Stimulated activated CD4-positive, alpha-beta T cell treated with anti-CD3 and anti-CD28 coated beads, Interleukin-12 subunit alpha, Interleukin-12 subunit beta, amount 100 ng/mL, for 4 hours (primary cell): ENCODE measurements around the gene MPDZ.

Experiments used
- DNase-seq: peaks from one replicate; pipeline ENCODE4 v3.0.0-alpha.2; 2020

MPDZ gene

DNA sequence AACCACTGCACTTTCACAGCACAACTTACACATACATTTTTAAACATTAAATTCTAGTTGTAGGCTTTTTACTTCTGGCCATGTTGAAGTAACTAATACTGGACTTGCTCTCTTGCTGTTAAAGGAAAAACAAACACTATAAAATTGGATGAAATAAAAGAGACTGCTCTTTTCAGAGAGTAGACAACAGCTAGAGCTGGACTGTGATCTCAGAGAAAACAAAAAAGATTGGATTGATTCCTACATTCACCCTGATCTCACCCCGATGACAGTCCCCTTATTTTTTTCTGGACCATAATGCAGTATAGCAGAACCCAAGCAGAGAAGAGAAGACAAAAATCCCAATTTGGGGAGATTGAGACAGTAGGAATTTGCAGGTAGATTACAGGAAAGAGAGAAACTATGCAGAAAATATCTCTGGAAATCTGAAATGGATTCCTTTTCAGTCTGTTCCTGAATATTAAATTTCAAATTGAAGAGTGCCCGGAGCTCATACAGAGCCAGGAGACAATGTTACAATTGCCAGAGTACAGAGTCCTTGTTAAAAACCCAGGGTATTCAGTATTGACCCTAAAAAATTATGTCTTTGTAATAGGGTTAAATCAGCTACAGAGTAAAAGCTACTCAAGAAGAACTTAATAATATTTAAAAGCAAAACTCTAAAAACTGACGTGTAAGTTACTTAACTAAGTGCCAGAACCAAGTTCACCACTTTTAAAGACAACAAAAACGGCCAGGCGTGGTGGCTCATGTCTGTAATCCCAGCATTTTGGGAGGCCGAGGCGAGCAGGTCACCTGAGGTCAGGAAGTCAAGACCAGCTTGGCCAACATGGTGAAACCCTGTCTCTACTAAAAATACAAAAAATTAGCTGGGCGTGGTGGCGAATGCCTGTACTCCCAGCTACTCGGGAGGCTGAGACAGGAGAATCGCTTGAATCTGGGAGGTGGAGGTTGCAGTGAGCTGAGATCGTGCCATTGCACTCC, 208.6 kb downstream of the MPDZ start:
- no peak for DNase-seq

DNA sequence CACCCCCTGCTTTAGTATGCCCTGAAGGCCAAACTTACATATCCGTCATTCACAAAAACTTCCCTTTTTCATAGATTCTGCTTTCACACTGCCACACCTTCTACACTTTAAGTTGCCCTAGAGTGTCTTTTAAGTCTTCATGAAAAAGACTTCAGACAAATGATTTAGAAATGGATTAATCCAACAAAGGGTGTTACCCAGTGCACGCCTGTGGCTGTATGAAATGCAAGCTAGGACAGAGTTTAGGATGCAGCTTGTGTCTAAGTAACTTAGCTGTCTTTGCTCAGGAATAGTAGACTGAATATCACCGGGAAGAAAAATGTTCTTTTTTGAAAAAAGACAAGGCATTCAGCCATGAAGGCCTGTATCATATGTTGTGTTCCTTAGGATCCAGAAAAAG, 210.0 kb downstream of the MPDZ start:
- no peak for DNase-seq

DNA sequence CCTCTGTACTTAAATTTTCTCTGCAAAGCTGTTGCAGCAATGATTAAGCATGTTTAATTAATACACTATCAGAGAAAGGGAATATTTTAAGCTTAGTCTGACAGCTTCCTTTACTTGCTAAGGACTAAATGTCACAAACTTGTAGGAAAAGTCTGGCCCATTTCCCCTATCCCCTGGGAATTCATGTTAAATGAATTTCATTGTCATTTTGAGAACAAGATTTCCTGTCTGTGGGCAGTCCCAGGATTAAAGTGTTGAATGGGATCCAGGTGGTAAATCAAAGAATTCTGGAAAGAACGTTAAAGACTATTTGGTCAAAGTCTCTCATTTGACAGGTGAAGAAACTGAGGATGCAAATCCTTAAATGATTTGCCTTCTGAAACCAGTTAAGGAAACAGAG, 214.8 kb downstream of the MPDZ start:
- DNase-seq: no peak

DNA sequence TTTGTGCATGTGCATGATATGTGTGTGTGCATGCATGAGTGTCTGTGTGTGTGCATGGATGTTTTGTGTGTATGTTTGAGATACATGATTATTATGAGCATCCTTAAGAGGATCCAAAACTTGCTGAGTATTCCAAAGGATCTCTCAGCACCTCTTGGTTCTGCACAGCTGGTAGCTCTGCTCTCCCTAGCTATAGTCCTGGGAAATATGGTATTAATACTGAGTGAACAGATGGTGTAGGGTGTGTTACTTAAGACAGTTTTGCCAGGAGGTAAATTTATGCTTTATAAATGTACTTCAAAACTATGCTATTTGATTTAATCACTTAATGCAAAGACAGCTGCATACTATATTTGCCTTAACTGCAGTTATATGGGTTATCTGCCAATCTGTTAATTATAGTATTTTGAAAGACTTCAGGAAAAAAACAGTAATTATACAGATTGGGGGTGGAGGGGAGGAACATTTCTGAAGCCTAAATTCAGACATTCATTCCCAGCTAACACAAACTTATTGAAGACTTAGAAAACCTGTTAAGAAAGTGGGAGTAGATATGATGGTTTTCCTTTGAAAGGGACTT, 215.5 kb downstream of the MPDZ start:
- no peak for DNase-seq

DNA sequence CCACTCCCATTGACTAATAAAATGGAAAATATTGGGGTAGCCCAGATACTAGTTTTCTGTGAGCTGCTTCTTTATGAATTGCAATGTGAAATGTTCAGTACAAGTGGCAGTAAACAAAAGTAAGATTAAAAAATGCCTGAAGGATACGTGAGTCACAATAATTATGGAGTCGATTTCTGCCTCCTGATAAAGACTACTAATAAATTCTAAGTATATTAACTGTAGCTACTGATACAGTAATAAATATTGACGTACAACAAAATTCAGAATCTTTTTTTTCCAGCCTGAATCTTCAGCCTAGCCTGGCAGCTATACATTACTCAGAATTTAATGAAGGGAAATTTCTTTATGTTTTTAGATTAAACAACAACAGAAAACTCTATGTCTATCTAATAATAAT, 218.1 kb downstream of the MPDZ start:
- no peak for DNase-seq
